RWPE1 (cell line): ENCODE measurements around the gene OR10V1.

Source experiments
- CTCF ChIA-PET: fragments of 350-600 bp; sonication (Branson Sonifier 250); formaldehyde crosslinking; extraction: SDS; loops from one replicate; lab custom pipeline; 2021; lab: Yijun Ruan, JAX
- POLR2A ChIA-PET: fragments of 400-600 bp; formaldehyde crosslinking; extraction: SDS; loops from one replicate; lab custom pipeline; 2020; ENCODE audit warnings: antibody characterized with exemption; ENCODE audit not compliant: low non-redundant PET; lab: Yijun Ruan, JAX
- DNase-seq: peaks from one replicate; pipeline ENCODE4 v3.0.0; 2012; ENCODE audit warnings: low spot score
- H3K27ac ChIP-seq: fragments of 450-650 bp; 2 replicates; pipeline ENCODE4 v1.5.1; 2017
- CTCF ChIP-seq: fragments of 450-650 bp; conservative IDR thresholded peaks from 2 replicates; pipeline ENCODE4 v1.5.1; 2017; ENCODE audit warnings: low read depth, mild to moderate bottlenecking

The OR10V1 gene

GRCh38 chr11:59673291-59673690 lies 40.4 kb downstream of the OR10V1 start:
- no peak for DNase-seq
- TF ChIP-seq CTCF = no peak
- no peak overlapping the region for H3K27ac ChIP-seq
- CTCF ChIA-PET = no interaction called here
- POLR2A ChIA-PET = no interaction called here

DNA sequence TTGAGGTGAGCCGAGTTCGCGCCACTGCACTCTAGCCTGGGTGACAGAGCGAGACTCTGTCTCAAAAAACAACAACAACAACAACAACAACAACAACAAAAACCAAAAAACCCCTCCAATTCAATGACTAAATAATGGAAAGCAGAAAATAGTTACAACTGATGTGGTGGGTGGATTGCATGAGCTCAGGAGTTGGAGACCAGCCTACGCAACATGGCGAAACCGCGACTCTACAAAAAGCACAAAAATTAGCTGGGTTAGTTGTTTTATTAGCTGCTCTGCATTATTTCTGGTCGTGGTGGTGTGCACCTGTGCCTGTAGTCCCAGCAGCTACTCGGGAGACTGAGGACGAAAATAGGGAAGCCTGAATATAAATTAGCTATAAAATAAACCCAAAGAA lies 42.2 kb downstream of the OR10V1 start:
- ChIA-PET CTCF (interaction anchor here (0.6 to 1.2 kb wide), 2 partner anchors 9 to 27 kb away, joined by 3 to 6 read pairs; no protein-coding TSS in a partner anchor), POLR2A (no interaction called here)
- no peak for TF ChIP-seq CTCF
- DNase-seq = no peak
- no peak overlapping the region for H3K27ac ChIP-seq

DNA sequence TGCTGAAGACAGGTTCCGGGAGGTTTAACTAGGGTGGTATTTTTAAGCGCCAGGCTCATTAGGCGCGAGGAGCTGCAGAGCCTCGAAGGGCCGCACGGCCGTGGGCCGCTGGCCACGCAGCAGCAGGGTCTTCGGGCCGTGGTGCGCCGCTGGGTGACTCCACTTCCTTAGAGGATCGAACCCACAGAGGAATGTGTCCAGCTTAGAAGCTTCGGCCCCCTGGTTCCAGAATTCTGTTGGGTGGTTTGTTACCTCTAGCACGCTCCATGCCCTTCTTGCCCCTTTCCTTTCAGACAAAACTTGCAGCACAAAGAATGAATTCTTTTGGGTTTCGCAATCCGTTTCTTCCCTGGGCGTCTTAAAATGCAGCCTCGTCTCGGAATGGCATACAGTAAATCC lies 44.0 kb downstream of the OR10V1 start:
- no peak for TF ChIP-seq CTCF
- H3K27ac ChIP-seq = peak overlapping the region; percentile 94
- ChIA-PET POLR2A (interaction anchor here (0.5 kb wide), 1 partner anchor 496 kb away, joined by 9 read pairs; no protein-coding TSS in a partner anchor), CTCF (interaction anchor here (0.6 to 0.7 kb wide), 2 partner anchors 72 to 77 kb away, joined by 3 to 6 read pairs; no protein-coding TSS in a partner anchor)
- peak; percentile 45 for DNase-seq

DNA sequence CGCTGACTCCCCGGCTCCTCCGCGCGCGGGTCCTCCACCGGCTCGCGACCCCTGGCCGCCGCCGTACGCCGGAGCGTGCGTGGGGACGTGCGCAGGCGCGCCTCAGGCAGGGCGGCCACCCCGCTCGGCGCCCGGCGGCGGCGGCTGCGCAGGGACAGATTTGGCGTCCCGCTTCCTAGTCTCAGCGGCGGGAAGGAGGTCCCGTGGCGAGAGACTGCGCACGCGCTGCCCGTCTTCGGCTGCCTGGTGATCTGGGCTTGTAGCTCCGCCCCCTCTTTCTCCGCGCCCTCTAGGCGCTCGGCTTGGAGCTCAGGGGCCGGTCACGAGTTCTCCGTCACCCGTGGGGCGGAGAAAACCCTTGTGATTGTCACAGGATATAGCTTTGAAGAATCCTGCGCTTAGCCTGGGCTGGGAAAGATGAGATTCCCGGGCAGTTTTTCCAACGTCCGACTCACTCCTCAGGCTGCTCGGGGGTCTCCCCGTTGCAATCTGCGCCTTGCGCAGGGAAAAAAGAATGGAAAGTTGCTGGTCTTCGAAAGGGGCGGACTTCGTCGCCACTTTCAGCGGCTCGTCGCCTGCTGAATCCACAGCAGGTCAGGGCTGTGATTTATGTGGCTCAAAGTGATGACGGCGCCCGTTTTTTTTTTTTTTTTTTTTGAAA lies 44.6 kb downstream of the OR10V1 start, which contains the start of gene PATL1:
TSS of gene PATL1 (minus strand) at position 88 of the 661 bp plus-strand sequence. CDS start 142 bp downstream, outside the sequence.
- ChIA-PET POLR2A (interaction anchor here (0.6 kb wide), 1 partner anchor 108 kb away, joined by 3 read pairs; no protein-coding TSS in a partner anchor), CTCF (interaction anchor here (0.6 to 0.7 kb wide), 2 partner anchors 72 to 78 kb away, joined by 3 to 6 read pairs; no protein-coding TSS in a partner anchor)
- peak; percentile 98 for DNase-seq
- H3K27ac ChIP-seq = peak within 1 kb of the TSS; percentile 94
- no peak for TF ChIP-seq CTCF

- peak overlapping the region; percentile 94 for H3K27ac ChIP-seq
- ChIA-PET POLR2A (interaction anchor here (0.6 to 0.7 kb wide), 2 partner anchors 79 to 108 kb away, joined by 3 read pairs; no protein-coding TSS in a partner anchor), CTCF (no interaction called here)
- peak; percentile 68 for DNase-seq
- TF ChIP-seq CTCF = no peak
Observed at GRCh38 chr11:59668188-59668949, 45.3 kb downstream of the OR10V1 start.

- TF ChIP-seq CTCF = no peak
- H3K27ac ChIP-seq = peak overlapping the region; percentile 94
- POLR2A ChIA-PET = no interaction called here
- CTCF ChIA-PET = no interaction called here
- DNase-seq = no peak
Observed at GRCh38 chr11:59667812-59668187, 45.8 kb downstream of the OR10V1 start.
